OCI-LY3 (cell line): ENCODE measurements around the gene TF.

ENCODE experiments used
- EZH2phosphoT487 ChIP-seq: fragments of 200-600 bp; shearing (Covaris generic); IDR thresholded peaks from 2 replicates; pipeline ENCODE4 v1.6.1; 2018; ENCODE audit warnings: antibody characterized with exemption, mixed run types, low read depth
- TF ChIP-seq, protein P1 (sequence below): fragments of 200-600, 300-600 bp; sonication (generic); IDR thresholded peaks from 2 replicates; pipeline ENCODE4 v1.5.1; 2014; ENCODE audit warnings: antibody characterized with exemption, low read length, low read depth

DNA sequence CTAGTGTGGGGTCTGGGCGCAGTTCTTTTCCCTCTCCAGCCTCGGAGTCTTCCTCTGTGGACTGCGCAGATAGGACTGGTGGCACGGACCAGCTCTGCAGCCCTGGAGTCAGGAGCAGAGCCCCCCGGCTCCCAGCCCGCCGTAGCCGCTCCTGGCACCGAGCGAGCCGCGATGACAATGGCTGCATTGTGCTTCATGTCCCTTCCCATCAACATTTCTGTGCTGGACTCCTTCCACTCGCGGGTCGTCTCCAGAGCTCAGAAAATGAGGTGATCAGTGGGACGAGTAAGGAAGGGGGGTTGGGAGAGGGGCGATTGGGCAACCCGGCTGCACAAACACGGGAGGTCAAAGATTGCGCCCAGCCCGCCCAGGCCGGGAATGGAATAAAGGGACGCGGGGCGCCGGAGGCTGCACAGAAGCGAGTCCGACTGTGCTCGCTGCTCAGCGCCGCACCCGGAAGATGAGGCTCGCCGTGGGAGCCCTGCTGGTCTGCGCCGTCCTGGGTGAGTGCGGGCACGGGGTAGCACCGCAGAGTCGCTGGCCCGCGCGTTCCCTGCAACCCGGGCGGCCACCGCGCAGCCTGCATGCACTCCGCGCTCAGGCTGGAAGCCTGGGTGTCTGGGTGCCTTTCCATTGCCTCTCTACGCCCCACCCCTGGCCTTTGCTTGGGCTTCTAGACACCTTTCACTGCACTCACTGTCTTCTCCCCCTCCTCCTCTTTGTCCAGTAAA, at the start of gene TF:
- TF ChIP-seq, protein P1, sequence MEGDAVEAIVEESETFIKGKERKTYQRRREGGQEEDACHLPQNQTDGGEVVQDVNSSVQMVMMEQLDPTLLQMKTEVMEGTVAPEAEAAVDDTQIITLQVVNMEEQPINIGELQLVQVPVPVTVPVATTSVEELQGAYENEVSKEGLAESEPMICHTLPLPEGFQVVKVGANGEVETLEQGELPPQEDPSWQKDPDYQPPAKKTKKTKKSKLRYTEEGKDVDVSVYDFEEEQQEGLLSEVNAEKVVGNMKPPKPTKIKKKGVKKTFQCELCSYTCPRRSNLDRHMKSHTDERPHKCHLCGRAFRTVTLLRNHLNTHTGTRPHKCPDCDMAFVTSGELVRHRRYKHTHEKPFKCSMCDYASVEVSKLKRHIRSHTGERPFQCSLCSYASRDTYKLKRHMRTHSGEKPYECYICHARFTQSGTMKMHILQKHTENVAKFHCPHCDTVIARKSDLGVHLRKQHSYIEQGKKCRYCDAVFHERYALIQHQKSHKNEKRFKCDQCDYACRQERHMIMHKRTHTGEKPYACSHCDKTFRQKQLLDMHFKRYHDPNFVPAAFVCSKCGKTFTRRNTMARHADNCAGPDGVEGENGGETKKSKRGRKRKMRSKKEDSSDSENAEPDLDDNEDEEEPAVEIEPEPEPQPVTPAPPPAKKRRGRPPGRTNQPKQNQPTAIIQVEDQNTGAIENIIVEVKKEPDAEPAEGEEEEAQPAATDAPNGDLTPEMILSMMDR: no peak
- TF ChIP-seq EZH2phosphoT487: no peak
